ENCODE data around the gene PTCHD4.

- TF ChIP-seq CTCF (IDR thresholded peaks at IDR 0.05) (no peak), EZH2phosphoT487 (IDR thresholded peaks at IDR 0.05) (no peak)
Observed at GRCh38 chr6:48116699-48117645, 6.0 kb upstream of the PTCHD4 start.

Data from neural progenitor cell (in vitro differentiated cells).